Effector memory CD4-positive, alpha-beta T cell (primary cell): ENCODE results near the gene ITGA11.

Source experiments
- DNase-seq, 3 donors: peaks; one replicate each; pipeline ENCODE4 v3.0.0-alpha.2; 2020
- H3K27ac ChIP-seq: 2 replicates; pipeline ENCODE4 v1.7.0; 2013; ENCODE audit warnings: mild to moderate bottlenecking, low read length, moderate library complexity; ENCODE audit not compliant: insufficient read depth, poor library complexity, severe bottlenecking
- H3K27me3 ChIP-seq: replicated peaks from 2 replicates; pipeline ENCODE4 v1.7.0; 2013; ENCODE audit warnings: mild to moderate bottlenecking, low read length; ENCODE audit not compliant: insufficient read depth, control insufficient read depth, poor library complexity, severe bottlenecking
- H3K36me3 ChIP-seq: 2 replicates; pipeline ENCODE4 v1.7.0; 2013; ENCODE audit warnings: mild to moderate bottlenecking, low read length, moderate library complexity; ENCODE audit not compliant: control insufficient read depth, insufficient read depth
- H3K4me1 ChIP-seq: 2 replicates; pipeline ENCODE4 v1.7.0; 2013; ENCODE audit warnings: low read length, mild to moderate bottlenecking; ENCODE audit not compliant: control insufficient read depth, insufficient read depth, poor library complexity, severe bottlenecking
- H3K4me3 ChIP-seq: 2 replicates; pipeline ENCODE4 v1.7.0; 2013; ENCODE audit warnings: low read length, low read depth, mild to moderate bottlenecking; ENCODE audit not compliant: insufficient read depth, poor library complexity, severe bottlenecking
- H3K9me3 ChIP-seq: 2 replicates; pipeline ENCODE4 v1.7.0; 2013; ENCODE audit warnings: mild to moderate bottlenecking, low read length, moderate library complexity; ENCODE audit not compliant: control insufficient read depth

ITGA11 gene

DNA sequence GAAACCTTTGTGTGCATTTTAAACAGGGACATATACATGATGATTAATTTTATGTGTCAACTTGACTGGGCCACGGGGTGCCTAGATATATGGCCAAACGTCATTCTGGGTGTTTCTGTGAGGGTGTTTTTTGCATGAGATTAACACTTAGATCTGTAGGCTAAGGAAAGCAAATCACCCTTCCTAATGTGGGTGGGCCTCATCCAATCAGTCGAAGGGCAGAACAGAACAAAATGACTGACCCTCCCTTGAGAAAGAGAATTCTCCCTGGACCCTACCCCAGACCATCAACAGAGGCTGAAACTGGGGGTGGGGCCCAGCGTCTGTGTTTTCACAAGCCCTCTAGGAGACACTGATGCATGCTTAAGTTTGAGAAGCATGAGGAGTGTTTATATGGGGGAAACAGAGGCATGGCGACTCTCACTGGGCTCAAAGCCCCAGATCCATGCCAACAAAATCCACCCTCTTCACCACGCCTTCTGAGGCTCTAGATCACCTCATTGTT is 56.2 kb downstream of the ITGA11 start:
- Histone ChIP-seq H3K4me3 (no peak overlapping the region), H3K36me3 (no peaks in the 10 kb centered on the region), H3K27me3 (no peaks in the 10 kb centered on the region), H3K9me3 (no peaks in the 10 kb centered on the region), H3K27ac (no peak overlapping the region), H3K4me1 (no peaks in the 10 kb centered on the region)
- no peak for DNase-seq

DNA sequence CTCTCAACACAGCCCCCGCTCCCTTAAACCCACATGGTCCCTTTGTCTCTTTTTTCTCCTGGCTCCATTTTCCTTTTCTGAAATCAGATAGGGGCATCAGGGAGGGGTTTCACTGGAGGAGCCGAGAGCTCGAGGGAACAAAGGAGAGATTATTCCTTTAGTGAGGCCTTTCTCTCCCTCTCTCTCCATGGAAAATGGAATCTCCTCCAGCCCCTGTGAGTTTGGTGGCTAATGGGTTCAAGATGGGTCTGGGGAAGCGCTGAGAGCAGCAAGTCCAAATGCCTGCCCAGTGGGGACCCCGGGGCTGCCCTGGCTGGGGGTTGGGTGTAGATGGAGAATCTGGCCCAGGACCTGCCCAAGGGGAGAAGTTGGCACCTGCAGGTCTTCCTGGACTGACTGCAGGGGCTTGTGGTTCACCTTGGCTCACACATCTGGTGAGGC is 56.8 kb downstream of the ITGA11 start:
- H3K4me1 ChIP-seq, result no peaks in the 10 kb centered on the region
- no peaks in the 10 kb centered on the region for H3K36me3 ChIP-seq
- DNase-seq, result no peak
- no peak overlapping the region for H3K4me3 ChIP-seq
- H3K27ac ChIP-seq, result no peak overlapping the region
- H3K27me3 ChIP-seq, result no peaks in the 10 kb centered on the region
- no peaks in the 10 kb centered on the region for H3K9me3 ChIP-seq

GRCh38 chr15:68374168-68374745 is 57.7 kb downstream of the ITGA11 start:
- Histone ChIP-seq H3K27me3 (no peaks in the 10 kb centered on the region), H3K36me3 (no peaks in the 10 kb centered on the region), H3K27ac (no peak overlapping the region), H3K9me3 (no peaks in the 10 kb centered on the region), H3K4me1 (no peaks in the 10 kb centered on the region), H3K4me3 (no peak overlapping the region)
- no peak for DNase-seq

GRCh38 chr15:68373028-68373427 is 58.9 kb downstream of the ITGA11 start:
- no peaks in the 10 kb centered on the region for H3K4me1 ChIP-seq
- H3K9me3 ChIP-seq, result no peaks in the 10 kb centered on the region
- H3K27me3 ChIP-seq, result no peaks in the 10 kb centered on the region
- DNase-seq, result no peak
- H3K27ac ChIP-seq, result no peak overlapping the region
- no peak overlapping the region for H3K4me3 ChIP-seq
- H3K36me3 ChIP-seq, result no peaks in the 10 kb centered on the region

DNA sequence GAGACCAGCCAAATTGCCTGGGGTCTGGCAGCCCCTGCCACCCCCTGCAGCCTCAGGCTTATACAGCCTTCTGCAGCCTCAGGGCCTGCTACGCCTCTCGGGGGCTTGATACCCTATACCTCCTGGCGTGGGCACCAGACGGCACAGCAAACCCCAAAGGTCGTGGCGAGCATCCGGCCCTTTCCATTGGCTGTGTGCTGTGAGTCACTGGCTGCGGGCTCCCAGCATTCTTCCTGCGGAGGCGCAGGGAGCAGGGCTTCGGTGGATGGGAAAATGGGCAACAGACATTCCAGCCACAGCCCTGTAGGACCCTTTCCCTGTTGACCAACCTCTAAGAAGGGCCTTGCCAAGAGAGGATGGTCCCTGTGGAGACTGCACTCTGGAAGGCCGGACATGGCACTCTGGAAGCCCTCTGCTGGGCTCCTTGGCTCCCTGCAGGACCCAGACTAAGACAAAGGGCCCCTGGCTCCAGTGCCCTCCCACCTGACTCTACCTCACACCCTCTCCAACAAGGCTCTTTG is 59.6 kb downstream of the ITGA11 start:
- Histone ChIP-seq H3K27ac (no peak overlapping the region), H3K36me3 (no peaks in the 10 kb centered on the region), H3K9me3 (no peaks in the 10 kb centered on the region), H3K4me3 (no peak overlapping the region), H3K27me3 (no peaks in the 10 kb centered on the region), H3K4me1 (no peaks in the 10 kb centered on the region)
- DNase-seq, result no peak

DNA sequence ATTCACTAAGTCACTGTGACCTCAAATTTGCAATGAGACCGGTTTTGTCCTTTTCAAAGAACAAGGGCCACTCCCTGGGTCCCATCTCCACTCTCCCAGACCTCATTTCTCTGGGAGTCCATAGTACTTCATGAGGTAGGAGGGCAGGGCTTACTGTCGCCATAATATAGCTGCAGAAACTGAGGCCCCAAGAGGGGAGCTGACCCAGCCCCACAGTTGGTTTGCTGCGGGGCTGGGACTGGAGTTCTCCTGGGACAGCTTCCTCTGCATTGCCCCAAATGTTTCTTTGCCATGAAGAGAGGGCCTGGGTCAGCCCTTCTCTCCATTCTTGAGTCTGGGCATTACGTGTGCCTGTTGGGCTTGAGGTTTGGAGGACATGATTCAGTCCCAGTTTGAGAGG is 60.1 kb downstream of the ITGA11 start:
- H3K36me3 ChIP-seq, result no peaks in the 10 kb centered on the region
- no peaks in the 10 kb centered on the region for H3K4me1 ChIP-seq
- H3K4me3 ChIP-seq, result no peak overlapping the region
- no peaks in the 10 kb centered on the region for H3K27me3 ChIP-seq
- no peak overlapping the region for H3K27ac ChIP-seq
- H3K9me3 ChIP-seq, result no peaks in the 10 kb centered on the region
- DNase-seq, result no peak

GRCh38 chr15:68371160-68371559 is 60.8 kb downstream of the ITGA11 start:
- Histone ChIP-seq H3K36me3 (no peaks in the 10 kb centered on the region), H3K9me3 (no peaks in the 10 kb centered on the region)
- no peak for DNase-seq

GRCh38 chr15:68370768-68371151 is 61.2 kb downstream of the ITGA11 start:
- no peak for DNase-seq
- H3K27ac ChIP-seq, result no peak overlapping the region

More at GRCh38 chr15:68371160-68371559, 60.8 kb downstream of the ITGA11 start:
- H3K4me1 ChIP-seq, result no peaks in the 10 kb centered on the region
- H3K4me3 ChIP-seq, result no peak overlapping the region
- no peak overlapping the region for H3K27ac ChIP-seq
- H3K27me3 ChIP-seq, result no peaks in the 10 kb centered on the region

DNA sequence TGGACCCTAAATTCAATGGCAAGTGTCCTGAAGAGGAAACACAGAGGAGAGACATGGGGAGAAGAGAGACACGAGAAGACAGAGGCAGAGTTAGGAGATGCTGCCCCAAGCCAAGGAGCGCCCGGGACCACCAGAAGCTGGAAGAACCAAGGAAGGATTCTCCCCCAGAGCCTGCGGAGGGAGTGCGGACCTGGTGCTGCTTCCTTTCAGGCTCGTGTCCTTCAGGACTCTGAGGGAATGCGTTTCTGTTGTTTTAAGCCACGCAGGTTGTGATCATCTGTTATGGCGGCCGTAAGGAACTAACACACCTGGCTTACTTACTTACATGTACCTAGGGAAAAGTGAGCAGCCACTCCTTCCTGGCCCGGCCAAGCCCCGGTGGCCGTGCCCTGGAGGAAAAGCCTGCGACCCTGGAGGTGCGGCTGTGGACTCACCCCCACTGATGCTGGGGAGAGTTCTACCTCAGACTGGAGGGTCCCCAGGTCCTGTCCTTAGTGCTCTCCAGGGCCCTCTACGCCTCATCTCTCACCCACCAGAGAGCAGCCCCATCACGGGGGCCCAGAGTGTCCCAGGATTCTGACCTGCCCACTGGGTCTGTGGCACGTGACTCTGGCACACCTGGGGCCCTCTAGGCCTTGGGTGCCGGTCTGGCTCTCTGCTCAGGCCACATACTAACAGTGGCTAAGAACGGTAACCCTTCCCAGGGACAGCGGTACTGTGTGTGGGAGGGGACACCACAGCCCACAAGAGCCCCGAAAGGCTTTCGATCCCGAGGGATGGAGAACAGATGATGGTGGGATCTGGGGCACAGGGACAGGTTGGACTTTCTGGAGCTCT is 61.8 kb downstream of the ITGA11 start:
- no peak for DNase-seq
- no peak overlapping the region for H3K4me3 ChIP-seq
- H3K9me3 ChIP-seq, result no peaks in the 10 kb centered on the region
- H3K27me3 ChIP-seq, result no peaks in the 10 kb centered on the region
- no peaks in the 10 kb centered on the region for H3K4me1 ChIP-seq
- no peak overlapping the region for H3K27ac ChIP-seq
- H3K36me3 ChIP-seq, result no peaks in the 10 kb centered on the region

More at GRCh38 chr15:68370768-68371151, 61.2 kb downstream of the ITGA11 start:
- no peaks in the 10 kb centered on the region for H3K36me3 ChIP-seq
- H3K9me3 ChIP-seq, result no peaks in the 10 kb centered on the region
- no peaks in the 10 kb centered on the region for H3K27me3 ChIP-seq
- no peaks in the 10 kb centered on the region for H3K4me1 ChIP-seq
- no peak overlapping the region for H3K4me3 ChIP-seq
